ENCODE measurements around the gene PGM1. TPM values are rescaled to one million over a fixed set of nuclear protein-coding genes. Genes with fewer than 3 reads are reported as not detected.

The PGM1 gene
- total RNA-seq, 1 experiment from 2014 or later = 54.6 TPM

DNA sequence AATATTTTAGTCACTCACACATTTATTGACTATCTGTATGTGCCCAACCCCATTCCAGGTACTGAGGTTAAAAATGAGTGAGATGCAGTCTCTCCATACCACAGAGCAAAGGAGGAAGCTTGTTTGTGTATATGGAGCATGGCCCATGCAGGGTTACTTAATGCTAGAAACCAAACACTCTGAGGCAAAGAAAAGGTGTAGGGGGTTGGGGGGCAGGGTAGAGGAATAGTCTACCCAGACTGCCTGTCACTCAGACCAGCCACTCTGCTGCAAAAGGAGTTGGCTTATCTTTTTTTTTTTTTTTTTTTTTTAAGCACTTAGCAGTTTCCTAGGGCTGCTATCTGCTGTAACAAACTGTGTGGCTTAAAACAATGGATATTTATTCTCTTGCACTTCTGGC, 19.8 kb downstream of the PGM1 start:
- CTCF ChIA-PET = interaction anchor here (1.1 kb wide), 1 partner anchor 630 kb away, joined by 3 read pairs; no protein-coding TSS in a partner anchor
- H3K9me3 ChIP-seq (ENCODE audit: control insufficient read depth in 1 of 2, insufficient read depth in 1 of 2, low read depth in 1 of 2, low read length in 2 of 2) = no peaks in the 10 kb centered on the region
- no peak overlapping the region for H2AFZ ChIP-seq (ENCODE audit: low read depth, low read length, poor library complexity, severe bottlenecking)
- H3K27ac ChIP-seq (ENCODE audit: low read depth, low read length) = no peak overlapping the region
- intact Hi-C loops (cut with micrococcal nuclease) = no loop called here
- H3K9me2 ChIP-seq (ENCODE audit: insufficient read depth) = no peaks in the 10 kb centered on the region
- RAD21 ChIA-PET (ENCODE audit: low non-redundant PET in 1 of 2, low total read pairs in 2 of 2, uncharacterized antibody in 2 of 2, unreplicated experiment in 2 of 2) = interaction anchor here in 1 of 2 experiments (0.7 kb wide), 1 partner anchor 649 kb away, joined by 3 read pairs; no protein-coding TSS in a partner anchor
- POLR2A ChIA-PET = no interaction called here
- no peaks in the 10 kb centered on the region for H3K79me2 ChIP-seq (ENCODE audit: insufficient read depth, low read length)
- TF ChIP-seq, protein P1, sequence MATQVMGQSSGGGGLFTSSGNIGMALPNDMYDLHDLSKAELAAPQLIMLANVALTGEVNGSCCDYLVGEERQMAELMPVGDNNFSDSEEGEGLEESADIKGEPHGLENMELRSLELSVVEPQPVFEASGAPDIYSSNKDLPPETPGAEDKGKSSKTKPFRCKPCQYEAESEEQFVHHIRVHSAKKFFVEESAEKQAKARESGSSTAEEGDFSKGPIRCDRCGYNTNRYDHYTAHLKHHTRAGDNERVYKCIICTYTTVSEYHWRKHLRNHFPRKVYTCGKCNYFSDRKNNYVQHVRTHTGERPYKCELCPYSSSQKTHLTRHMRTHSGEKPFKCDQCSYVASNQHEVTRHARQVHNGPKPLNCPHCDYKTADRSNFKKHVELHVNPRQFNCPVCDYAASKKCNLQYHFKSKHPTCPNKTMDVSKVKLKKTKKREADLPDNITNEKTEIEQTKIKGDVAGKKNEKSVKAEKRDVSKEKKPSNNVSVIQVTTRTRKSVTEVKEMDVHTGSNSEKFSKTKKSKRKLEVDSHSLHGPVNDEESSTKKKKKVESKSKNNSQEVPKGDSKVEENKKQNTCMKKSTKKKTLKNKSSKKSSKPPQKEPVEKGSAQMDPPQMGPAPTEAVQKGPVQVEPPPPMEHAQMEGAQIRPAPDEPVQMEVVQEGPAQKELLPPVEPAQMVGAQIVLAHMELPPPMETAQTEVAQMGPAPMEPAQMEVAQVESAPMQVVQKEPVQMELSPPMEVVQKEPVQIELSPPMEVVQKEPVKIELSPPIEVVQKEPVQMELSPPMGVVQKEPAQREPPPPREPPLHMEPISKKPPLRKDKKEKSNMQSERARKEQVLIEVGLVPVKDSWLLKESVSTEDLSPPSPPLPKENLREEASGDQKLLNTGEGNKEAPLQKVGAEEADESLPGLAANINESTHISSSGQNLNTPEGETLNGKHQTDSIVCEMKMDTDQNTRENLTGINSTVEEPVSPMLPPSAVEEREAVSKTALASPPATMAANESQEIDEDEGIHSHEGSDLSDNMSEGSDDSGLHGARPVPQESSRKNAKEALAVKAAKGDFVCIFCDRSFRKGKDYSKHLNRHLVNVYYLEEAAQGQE (IDR thresholded peaks at IDR 0.05; ENCODE audit: low read depth) = no peak
- TF ChIP-seq ZFX (IDR thresholded peaks at IDR 0.05) (no peak), ELF1 (IDR thresholded peaks at IDR 0.05; ENCODE audit: borderline replicate concordance, low read depth) (no peak), SP1 (IDR thresholded peaks at IDR 0.05; ENCODE audit: low read depth) (no peak), POLR2A (IDR thresholded peaks at IDR 0.05; ENCODE audit: borderline replicate concordance, extremely low read depth, insufficient read depth, insufficient read length) (no peak), CBX3 (IDR thresholded peaks at IDR 0.05; ENCODE audit: low read depth) (no peak), JUND (IDR thresholded peaks at IDR 0.05) (no peak), RAD21 (IDR thresholded peaks at IDR 0.05; ENCODE audit: low read depth) (no peak), EZH2 (IDR thresholded peaks at IDR 0.05) (no peak), SIN3A (IDR thresholded peaks at IDR 0.05; ENCODE audit: low read depth) (no peak), TCF7L2 (IDR thresholded peaks at IDR 0.05; ENCODE audit: borderline replicate concordance, extremely low read depth, insufficient read depth, insufficient read length) (no peak), POLR2AphosphoS5 (IDR thresholded peaks at IDR 0.05; ENCODE audit: low read depth, low read length) (no peak), YY1 (IDR thresholded peaks at IDR 0.05; ENCODE audit: extremely low read depth, insufficient replicate concordance, low read depth, low read length) (no peak), EGR1 (IDR thresholded peaks at IDR 0.05; ENCODE audit: low read depth) (no peak), CEBPB (IDR thresholded peaks at IDR 0.05; ENCODE audit: low read depth) (no peak), EZH2phosphoT487 (IDR thresholded peaks at IDR 0.05; ENCODE audit: borderline replicate concordance) (no peak), SRF (IDR thresholded peaks at IDR 0.05; ENCODE audit: low read depth) (no peak)
- TF ChIP-seq, protein P2, sequence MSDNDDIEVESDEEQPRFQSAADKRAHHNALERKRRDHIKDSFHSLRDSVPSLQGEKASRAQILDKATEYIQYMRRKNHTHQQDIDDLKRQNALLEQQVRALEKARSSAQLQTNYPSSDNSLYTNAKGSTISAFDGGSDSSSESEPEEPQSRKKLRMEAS (IDR thresholded peaks at IDR 0.05) = no peak
- TF ChIP-seq, protein P3, sequence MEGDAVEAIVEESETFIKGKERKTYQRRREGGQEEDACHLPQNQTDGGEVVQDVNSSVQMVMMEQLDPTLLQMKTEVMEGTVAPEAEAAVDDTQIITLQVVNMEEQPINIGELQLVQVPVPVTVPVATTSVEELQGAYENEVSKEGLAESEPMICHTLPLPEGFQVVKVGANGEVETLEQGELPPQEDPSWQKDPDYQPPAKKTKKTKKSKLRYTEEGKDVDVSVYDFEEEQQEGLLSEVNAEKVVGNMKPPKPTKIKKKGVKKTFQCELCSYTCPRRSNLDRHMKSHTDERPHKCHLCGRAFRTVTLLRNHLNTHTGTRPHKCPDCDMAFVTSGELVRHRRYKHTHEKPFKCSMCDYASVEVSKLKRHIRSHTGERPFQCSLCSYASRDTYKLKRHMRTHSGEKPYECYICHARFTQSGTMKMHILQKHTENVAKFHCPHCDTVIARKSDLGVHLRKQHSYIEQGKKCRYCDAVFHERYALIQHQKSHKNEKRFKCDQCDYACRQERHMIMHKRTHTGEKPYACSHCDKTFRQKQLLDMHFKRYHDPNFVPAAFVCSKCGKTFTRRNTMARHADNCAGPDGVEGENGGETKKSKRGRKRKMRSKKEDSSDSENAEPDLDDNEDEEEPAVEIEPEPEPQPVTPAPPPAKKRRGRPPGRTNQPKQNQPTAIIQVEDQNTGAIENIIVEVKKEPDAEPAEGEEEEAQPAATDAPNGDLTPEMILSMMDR (IDR thresholded peaks at IDR 0.05 in 2 of 3, conservative IDR thresholded peaks at IDR 0.05 in 1 of 3; ENCODE audit: borderline replicate concordance in 1 of 3, insufficient read depth in 1 of 3, low read depth in 2 of 3, low read length in 2 of 3) = no peak
- TF ChIP-seq, protein P4, sequence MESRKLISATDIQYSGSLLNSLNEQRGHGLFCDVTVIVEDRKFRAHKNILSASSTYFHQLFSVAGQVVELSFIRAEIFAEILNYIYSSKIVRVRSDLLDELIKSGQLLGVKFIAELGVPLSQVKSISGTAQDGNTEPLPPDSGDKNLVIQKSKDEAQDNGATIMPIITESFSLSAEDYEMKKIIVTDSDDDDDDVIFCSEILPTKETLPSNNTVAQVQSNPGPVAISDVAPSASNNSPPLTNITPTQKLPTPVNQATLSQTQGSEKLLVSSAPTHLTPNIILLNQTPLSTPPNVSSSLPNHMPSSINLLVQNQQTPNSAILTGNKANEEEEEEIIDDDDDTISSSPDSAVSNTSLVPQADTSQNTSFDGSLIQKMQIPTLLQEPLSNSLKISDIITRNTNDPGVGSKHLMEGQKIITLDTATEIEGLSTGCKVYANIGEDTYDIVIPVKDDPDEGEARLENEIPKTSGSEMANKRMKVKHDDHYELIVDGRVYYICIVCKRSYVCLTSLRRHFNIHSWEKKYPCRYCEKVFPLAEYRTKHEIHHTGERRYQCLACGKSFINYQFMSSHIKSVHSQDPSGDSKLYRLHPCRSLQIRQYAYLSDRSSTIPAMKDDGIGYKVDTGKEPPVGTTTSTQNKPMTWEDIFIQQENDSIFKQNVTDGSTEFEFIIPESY (IDR thresholded peaks at IDR 0.05; ENCODE audit: extremely low read depth, insufficient replicate concordance, low read length) = no peak
- no peaks in the 10 kb centered on the region for H3K36me3 ChIP-seq (ENCODE audit: control insufficient read depth in 1 of 2, insufficient read depth in 2 of 2, low read length in 2 of 2)
- BruUV-seq (replicated peaks) = no TSS peak
- no peaks in the 10 kb centered on the region for H4K20me1 ChIP-seq (ENCODE audit: insufficient read depth)
- H3K9ac ChIP-seq (ENCODE audit: low read length) = no peak overlapping the region
- no peaks in the 10 kb centered on the region for H3K27me3 ChIP-seq (ENCODE audit: insufficient read depth, low read length)
- ATAC-seq (no peak), DNase-seq (ENCODE audit: low read depth, low spot score) (no peak)
- H3K4me2 ChIP-seq (ENCODE audit: low read length) = no peak overlapping the region
- peaks cover 0 to 6% of the 10 kb centered on the region in 2 experiments; a peak in 1 of 4 replicates for H3K4me1 ChIP-seq (ENCODE audit: control insufficient read depth in 1 of 2, insufficient read depth in 2 of 2, low read length in 2 of 2)
- H3K4me3 ChIP-seq (replicated peaks in 1 of 2; ENCODE audit: low read depth in 1 of 2, low read length in 2 of 2) = no peak overlapping the region

All from HCT116 (cell line).